Measurements from ENCODE around the gene NPC1.

Gene NPC1

DNA sequence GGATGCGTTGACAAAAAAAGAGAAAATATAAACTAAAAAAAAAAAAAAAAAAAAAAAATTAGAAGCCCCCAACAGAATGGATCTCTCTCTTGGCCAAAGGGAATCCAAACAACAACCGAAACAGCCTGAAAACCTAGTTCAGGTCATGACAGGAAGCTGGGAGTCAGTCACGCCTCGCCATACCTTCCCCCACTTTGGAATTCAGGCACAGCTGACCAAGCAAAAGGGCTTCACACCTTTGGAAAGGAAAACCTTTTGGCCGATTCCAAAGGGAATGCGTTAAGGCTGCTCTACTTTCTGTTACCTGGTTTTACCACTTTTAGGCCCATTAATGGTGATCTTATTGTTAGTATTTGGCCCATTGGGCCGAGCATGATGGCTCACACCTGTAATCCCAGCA, 100.9 kb downstream of the NPC1 start:
- TF ChIP-seq, protein P1, sequence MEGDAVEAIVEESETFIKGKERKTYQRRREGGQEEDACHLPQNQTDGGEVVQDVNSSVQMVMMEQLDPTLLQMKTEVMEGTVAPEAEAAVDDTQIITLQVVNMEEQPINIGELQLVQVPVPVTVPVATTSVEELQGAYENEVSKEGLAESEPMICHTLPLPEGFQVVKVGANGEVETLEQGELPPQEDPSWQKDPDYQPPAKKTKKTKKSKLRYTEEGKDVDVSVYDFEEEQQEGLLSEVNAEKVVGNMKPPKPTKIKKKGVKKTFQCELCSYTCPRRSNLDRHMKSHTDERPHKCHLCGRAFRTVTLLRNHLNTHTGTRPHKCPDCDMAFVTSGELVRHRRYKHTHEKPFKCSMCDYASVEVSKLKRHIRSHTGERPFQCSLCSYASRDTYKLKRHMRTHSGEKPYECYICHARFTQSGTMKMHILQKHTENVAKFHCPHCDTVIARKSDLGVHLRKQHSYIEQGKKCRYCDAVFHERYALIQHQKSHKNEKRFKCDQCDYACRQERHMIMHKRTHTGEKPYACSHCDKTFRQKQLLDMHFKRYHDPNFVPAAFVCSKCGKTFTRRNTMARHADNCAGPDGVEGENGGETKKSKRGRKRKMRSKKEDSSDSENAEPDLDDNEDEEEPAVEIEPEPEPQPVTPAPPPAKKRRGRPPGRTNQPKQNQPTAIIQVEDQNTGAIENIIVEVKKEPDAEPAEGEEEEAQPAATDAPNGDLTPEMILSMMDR (IDR thresholded peaks at IDR 0.05), result no peak
- Histone ChIP-seq H3K4me2 (ENCODE audit: low read length) (no peak overlapping the region), H3K9me3 (ENCODE audit: control insufficient read depth, low read length) (no peaks in the 10 kb centered on the region), H3K27me3 (ENCODE audit: control insufficient read depth, insufficient read depth, low read length) (no peaks in the 10 kb centered on the region), H2AFZ (no peak overlapping the region), H3K9ac (no peak overlapping the region), H3K36me3 (ENCODE audit: control insufficient read depth, insufficient read depth, low read length) (no peaks in the 10 kb centered on the region), H3K27ac (no peak overlapping the region), H3K79me2 (no peaks in the 10 kb centered on the region), H3K4me3 (ENCODE audit: low read depth, low read length) (no peak overlapping the region), H3K4me1 (no peaks in the 10 kb centered on the region)

DNA sequence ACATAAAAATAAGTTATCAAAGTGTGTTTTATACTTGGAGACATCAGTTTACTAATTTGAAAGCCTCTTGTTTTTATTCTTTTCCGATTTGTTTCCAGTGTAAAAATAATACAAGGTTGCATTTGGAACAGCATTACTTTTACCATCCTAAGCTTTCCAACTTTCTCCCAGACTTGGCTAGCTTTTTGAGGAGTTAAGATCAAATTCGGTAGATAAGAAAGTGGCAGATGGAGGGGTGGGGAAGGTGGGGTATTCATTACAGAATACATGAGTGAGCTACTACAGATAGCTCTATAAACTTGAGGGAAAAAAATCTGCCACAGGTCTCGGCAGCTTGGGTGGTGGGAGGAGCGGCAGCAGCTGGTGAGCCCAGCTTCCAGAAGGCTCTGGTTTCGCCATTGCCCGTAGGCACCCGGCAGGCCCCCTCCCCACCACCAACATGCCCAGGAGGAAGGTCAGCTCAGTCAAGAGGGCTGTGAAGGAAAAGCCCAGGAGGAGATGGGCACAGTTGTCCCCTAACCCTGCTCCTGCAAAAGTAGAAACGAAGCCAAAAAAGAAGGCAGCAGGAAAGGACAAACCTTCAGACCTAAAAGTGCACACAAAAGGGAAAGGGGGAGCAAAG, 101.6 kb downstream of the NPC1 start:
- Histone ChIP-seq H3K4me3 (ENCODE audit: low read depth, low read length) (no peak overlapping the region), H3K9me3 (ENCODE audit: control insufficient read depth, low read length) (no peaks in the 10 kb centered on the region), H3K79me2 (no peaks in the 10 kb centered on the region), H3K27me3 (ENCODE audit: control insufficient read depth, insufficient read depth, low read length) (no peaks in the 10 kb centered on the region), H3K4me1 (no peaks in the 10 kb centered on the region), H3K36me3 (ENCODE audit: control insufficient read depth, insufficient read depth, low read length) (no peaks in the 10 kb centered on the region), H3K4me2 (ENCODE audit: low read length) (no peak overlapping the region), H3K27ac (no peak overlapping the region), H3K9ac (no peak overlapping the region), H2AFZ (no peak overlapping the region)
- TF ChIP-seq, protein P1 (IDR thresholded peaks at IDR 0.05), result no peak
